ENCODE results near the gene ZNF436. TPM values are rescaled to one million over a fixed set of nuclear protein-coding genes. Genes with fewer than 3 reads are reported as not detected.

ZNF436 gene
- total RNA-seq, 1 experiment from 2014 or later: 0.52 TPM

GRCh38 chr1:23400324-23401114 lies 30.9 kb upstream of the ZNF436 start:
- Mint-ChIP-seq H3K4me3 (no peak overlapping the region), H3K36me3 (ENCODE audit: insufficient read depth in 1 of 3, low read depth in 3 of 3) (no peaks in the 10 kb centered on the region), H3K9me3 (0 out of 5 replicates have a peak, but pooled peaks cover 0 to 2% of the 10 kb centered on the region in 2 experiments), H3K27me3 (ENCODE audit: low read depth) (no peaks in the 10 kb centered on the region), H3K4me1 (peaks cover 9 to 12% of the 10 kb centered on the region in 2 experiments), H3K27ac (no peak overlapping the region)
- no peak overlapping the region for H3K4me2 ChIP-seq (ENCODE audit: insufficient read depth, insufficient read length, low read length)
- peaks cover 37% of the 10 kb centered on the region; the same call in 1 of the 2 replicates for H3K27me3 ChIP-seq (ENCODE audit: insufficient read depth, low read length)
- H4K20me1 ChIP-seq (ENCODE audit: control insufficient read depth, insufficient read depth, insufficient read length): peaks cover 2% of the 10 kb centered on the region
- H4K5ac ChIP-seq (ENCODE audit: insufficient read length, low read depth, low read length): no peak overlapping the region
- no peaks in the 10 kb centered on the region for H3K79me2 ChIP-seq (ENCODE audit: insufficient read depth, low read length)
- no peak overlapping the region for H2BK15ac ChIP-seq (ENCODE audit: low read depth, low read length)
- H3K9me3 ChIP-seq (ENCODE audit: control insufficient read depth, low read depth, low read length): no peaks in the 10 kb centered on the region
- H2BK120ac ChIP-seq (ENCODE audit: low read depth, low read length, poor library complexity, severe bottlenecking): no peak overlapping the region
- H4K8ac ChIP-seq (replicated peaks; ENCODE audit: insufficient read length, low read depth, low read length): no peak overlapping the region
- H3K56ac ChIP-seq (ENCODE audit: insufficient read length, low read depth, low read length): no peak overlapping the region
- H3K23ac ChIP-seq (ENCODE audit: insufficient read length, low read depth, low read length): no peak overlapping the region
- H3K14ac ChIP-seq (ENCODE audit: insufficient read depth, low read length): no peak overlapping the region
- no peak overlapping the region for H4K91ac ChIP-seq (ENCODE audit: insufficient read length, low read depth, low read length)
- H3K9ac ChIP-seq (ENCODE audit: extremely low read depth, insufficient read length, low read length): no peak overlapping the region
- DNase-seq: no peak
- H2BK20ac ChIP-seq (ENCODE audit: low read depth, low read length, poor library complexity, severe bottlenecking): no peak overlapping the region
- no peak overlapping the region for H2BK5ac ChIP-seq (ENCODE audit: insufficient read length, low read length)
- H3K27ac ChIP-seq (ENCODE audit: insufficient read length, low read depth, low read length): no peak overlapping the region
- H2AFZ ChIP-seq (ENCODE audit: low read length): no peak overlapping the region
- H3T11ph ChIP-seq (ENCODE audit: low read length): no peak overlapping the region
- WGBS (ENCODE audit: extremely low coverage, insufficient read length, low lambda C conversion rate): no CpG with 5 or more reads among the region's 5 CpGs
- TF ChIP-seq CTCF (conservative IDR thresholded peaks at IDR 0.05): no peak
- no peaks in the 10 kb centered on the region for H3K4me1 ChIP-seq (ENCODE audit: insufficient read depth, low read length)
- no peak overlapping the region for H3K18ac ChIP-seq (ENCODE audit: insufficient read length, low read depth, low read length)
- H2BK12ac ChIP-seq (ENCODE audit: insufficient read length, low read depth, low read length): no peak overlapping the region
- H2AK5ac ChIP-seq (ENCODE audit: insufficient read length, low read length): no peak overlapping the region
- no peaks in the 10 kb centered on the region for H3K79me1 ChIP-seq (ENCODE audit: insufficient read depth, low read depth, low read length, poor library complexity, severe bottlenecking)
- H3K4ac ChIP-seq (ENCODE audit: low read depth, low read length): no peak overlapping the region
- H3K23me2 ChIP-seq (ENCODE audit: insufficient read length, low read depth, low read length, poor library complexity, severe bottlenecking): peaks cover 3% of the 10 kb centered on the region

Measured in H9 (cell line).